Fibroblast of lung (primary cell): ENCODE measurements around the gene ATG12. TPM values are rescaled to one million over a fixed set of nuclear protein-coding genes. Genes with fewer than 3 reads are reported as not detected.
"Not testable (repeated sequence)": the region's sequence is repeated elsewhere in the genome, so short reads cannot be mapped to it uniquely, and the experiment has no call there.

ENCODE experiments used
- DNase-seq, 2 donors: peaks; one replicate each; pipeline versions ENCODE4 v3.0.0 to v3.0.0-alpha.2; 2010; ENCODE audit warnings: low read depth in 2 of 2
- H2AFZ ChIP-seq: 2 replicates; pipeline ENCODE4 v1.5.1; 2012; ENCODE audit warnings: low read length, control low read depth, inconsistent platforms
- H3K27ac ChIP-seq: 2 replicates; pipeline ENCODE4 v1.5.1; 2011; ENCODE audit warnings: low read length, control low read depth; ENCODE audit not compliant: insufficient read depth
- H3K27me3 ChIP-seq: 2 replicates; pipeline ENCODE4 v1.5.1; 2011; ENCODE audit warnings: mild to moderate bottlenecking, low read length; ENCODE audit not compliant: control insufficient read depth, insufficient read depth
- H3K36me3 ChIP-seq: 2 replicates; pipeline ENCODE4 v1.5.1; 2011; ENCODE audit warnings: low read length; ENCODE audit not compliant: control insufficient read depth, insufficient read depth
- H3K4me1 ChIP-seq: 2 replicates; pipeline ENCODE4 v1.5.1; 2011; ENCODE audit warnings: low read length; ENCODE audit not compliant: control insufficient read depth, insufficient read depth; ENCODE audit errors: extremely low read depth
- H3K4me2 ChIP-seq: 2 replicates; pipeline ENCODE4 v1.5.1; 2011; ENCODE audit warnings: low read length, control low read depth; ENCODE audit not compliant: insufficient read depth; ENCODE audit errors: extremely low read depth
- H3K4me3 ChIP-seq, 4 experiments: fragments of 200-600 bp in 1 of 4; sonication (generic) in 1 of 4; replicated peaks in 1 of 4; 2 replicates each; pipeline ENCODE4 v1.5.1; 2011 to 2016; ENCODE audit warnings: low read length in 4 of 4, low read depth in 3 of 4, mild to moderate bottlenecking in 3 of 4, control low read depth in 2 of 4, inconsistent platforms in 1 of 4, mixed read lengths in 1 of 4; ENCODE audit not compliant: insufficient read depth in 1 of 4; ENCODE audit errors: control extremely low read depth in 1 of 4
- H3K79me2 ChIP-seq: 2 replicates; pipeline ENCODE4 v1.5.1; 2012; ENCODE audit warnings: mild to moderate bottlenecking, low read length, inconsistent platforms; ENCODE audit not compliant: control insufficient read depth, insufficient read depth
- H3K9ac ChIP-seq: 2 replicates; pipeline ENCODE4 v1.5.1; 2011; ENCODE audit warnings: mild to moderate bottlenecking, low read length, control low read depth; ENCODE audit not compliant: insufficient read depth
- H3K9me3 ChIP-seq: 2 replicates; pipeline ENCODE4 v1.5.1; 2012; ENCODE audit warnings: low read depth, low read length; ENCODE audit not compliant: control insufficient read depth, insufficient read depth
- H4K20me1 ChIP-seq: 2 replicates; pipeline ENCODE4 v1.5.1; 2011; ENCODE audit warnings: low read length; ENCODE audit not compliant: control insufficient read depth, insufficient read depth; ENCODE audit errors: extremely low read depth
- EZH2 ChIP-seq: IDR thresholded peaks from 2 replicates; pipeline ENCODE4 v1.5.1; 2012; ENCODE audit warnings: low read length, control low read depth, mild to moderate bottlenecking; ENCODE audit errors: missing control alignments
- polyA plus RNA-seq, 2 donors: library from polyadenylated mRNA; depleted of rRNA in 1 of 2; stranded (reverse) in 1 of 2; unstranded in 1 of 2; fragments of >200 nt; gene quantifications; 2 replicates each; pipeline ENCODE4 v1.2.1, GENCODE V29; 2011 to 2012; ENCODE audit warnings: missing spikeins in 1 of 2
- total RNA-seq: library from RNA; depleted of rRNA; stranded (reverse); fragments of >200 nt; gene quantifications from 2 replicates; pipeline ENCODE4 v1.2.1, GENCODE V29; 2014
- TF ChIP-seq, protein P1 (sequence below), 2 donors: IDR thresholded peaks in 1 of 2; conservative IDR thresholded peaks in 1 of 2; 1 replicate in 1 of 2; 2 replicates in 1 of 2; pipeline ENCODE4 v1.5.1; 2011 to 2012; ENCODE audit warnings: low read length in 2 of 2, control low read depth in 1 of 2, inconsistent platforms in 1 of 2, low read depth in 1 of 2, mild to moderate bottlenecking in 1 of 2

The ATG12 gene
- total and polyA plus RNA-seq, 2 donors (not counting 1 experiment from before 2014, with no cell fraction given): 38.8 to 117 TPM

DNA sequence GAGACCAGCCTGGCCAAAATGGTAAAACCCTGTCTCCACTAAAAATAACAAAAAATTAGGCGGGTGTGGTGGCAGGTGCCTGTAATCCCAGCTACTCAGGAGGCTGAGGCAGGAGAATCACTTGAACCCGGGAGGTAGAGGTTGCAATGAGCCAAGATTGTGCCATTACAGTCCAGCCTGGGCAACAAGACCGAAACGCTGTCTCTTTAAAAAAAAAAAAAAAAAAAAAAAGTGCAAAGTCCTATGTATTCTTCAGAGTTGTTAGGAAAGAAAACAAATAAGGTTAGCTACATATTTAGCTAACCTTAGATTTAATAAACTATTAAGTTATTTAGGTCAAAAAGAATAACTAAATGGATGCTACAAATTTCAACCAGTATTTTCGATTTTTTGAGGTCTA lies 11.5 kb downstream of the ATG12 start:
- Histone ChIP-seq H3K36me3 (no peaks in the 10 kb centered on the region), H3K27ac (no peak overlapping the region), H4K20me1 (no peaks in the 10 kb centered on the region), H3K4me3 (no peak overlapping the region), H3K9ac (no peak overlapping the region), H3K9me3 (no peaks in the 10 kb centered on the region), H3K27me3 (no peaks in the 10 kb centered on the region), H3K4me1 (no peaks in the 10 kb centered on the region), H3K79me2 (no peaks in the 10 kb centered on the region), H3K4me2 (no peak overlapping the region), H2AFZ (no peak overlapping the region)
- no peak for DNase-seq
- TF ChIP-seq EZH2: no peak
- TF ChIP-seq, protein P1, sequence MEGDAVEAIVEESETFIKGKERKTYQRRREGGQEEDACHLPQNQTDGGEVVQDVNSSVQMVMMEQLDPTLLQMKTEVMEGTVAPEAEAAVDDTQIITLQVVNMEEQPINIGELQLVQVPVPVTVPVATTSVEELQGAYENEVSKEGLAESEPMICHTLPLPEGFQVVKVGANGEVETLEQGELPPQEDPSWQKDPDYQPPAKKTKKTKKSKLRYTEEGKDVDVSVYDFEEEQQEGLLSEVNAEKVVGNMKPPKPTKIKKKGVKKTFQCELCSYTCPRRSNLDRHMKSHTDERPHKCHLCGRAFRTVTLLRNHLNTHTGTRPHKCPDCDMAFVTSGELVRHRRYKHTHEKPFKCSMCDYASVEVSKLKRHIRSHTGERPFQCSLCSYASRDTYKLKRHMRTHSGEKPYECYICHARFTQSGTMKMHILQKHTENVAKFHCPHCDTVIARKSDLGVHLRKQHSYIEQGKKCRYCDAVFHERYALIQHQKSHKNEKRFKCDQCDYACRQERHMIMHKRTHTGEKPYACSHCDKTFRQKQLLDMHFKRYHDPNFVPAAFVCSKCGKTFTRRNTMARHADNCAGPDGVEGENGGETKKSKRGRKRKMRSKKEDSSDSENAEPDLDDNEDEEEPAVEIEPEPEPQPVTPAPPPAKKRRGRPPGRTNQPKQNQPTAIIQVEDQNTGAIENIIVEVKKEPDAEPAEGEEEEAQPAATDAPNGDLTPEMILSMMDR (conservative IDR thresholded peaks at IDR 0.05 in 1 of 2, IDR thresholded peaks at IDR 0.05 in 1 of 2; ENCODE audit: low read depth in 1 of 2, low read length in 2 of 2): no peak

DNA sequence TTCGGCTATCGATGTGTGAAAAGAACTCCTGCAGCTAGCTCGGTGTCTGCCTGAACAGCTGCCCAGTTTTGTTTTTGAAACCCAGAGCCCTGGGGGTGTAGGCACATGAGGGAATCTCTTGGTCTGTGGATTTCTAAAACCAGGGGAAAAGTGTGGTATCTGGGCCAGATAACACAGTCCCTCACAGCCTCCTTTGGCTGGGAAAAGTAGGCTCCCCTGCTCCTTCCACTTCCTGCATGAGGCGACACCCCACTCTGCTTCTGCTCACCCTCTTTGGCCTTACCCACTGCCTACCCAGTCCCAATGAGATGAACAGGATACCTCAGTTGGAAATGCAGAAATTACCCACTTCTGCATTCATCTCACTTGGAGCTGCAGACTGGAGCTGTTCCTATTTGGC lies 15.4 kb downstream of the ATG12 start:
- DNase-seq: no peak
- Histone ChIP-seq H3K27ac (no peak overlapping the region), H3K4me1 (no peaks in the 10 kb centered on the region), H3K27me3 (no peaks in the 10 kb centered on the region), H4K20me1 (no peaks in the 10 kb centered on the region), H3K9ac (no peak overlapping the region), H3K79me2 (no peaks in the 10 kb centered on the region), H3K9me3 (no peaks in the 10 kb centered on the region), H2AFZ (no peak overlapping the region), H3K4me2 (no peak overlapping the region), H3K36me3 (no peaks in the 10 kb centered on the region), H3K4me3 (no peak overlapping the region)
- TF ChIP-seq, protein P1 (conservative IDR thresholded peaks at IDR 0.05 in 1 of 2, IDR thresholded peaks at IDR 0.05 in 1 of 2; ENCODE audit: low read depth in 1 of 2, low read length in 2 of 2): no peak
- no peak for TF ChIP-seq EZH2

DNA sequence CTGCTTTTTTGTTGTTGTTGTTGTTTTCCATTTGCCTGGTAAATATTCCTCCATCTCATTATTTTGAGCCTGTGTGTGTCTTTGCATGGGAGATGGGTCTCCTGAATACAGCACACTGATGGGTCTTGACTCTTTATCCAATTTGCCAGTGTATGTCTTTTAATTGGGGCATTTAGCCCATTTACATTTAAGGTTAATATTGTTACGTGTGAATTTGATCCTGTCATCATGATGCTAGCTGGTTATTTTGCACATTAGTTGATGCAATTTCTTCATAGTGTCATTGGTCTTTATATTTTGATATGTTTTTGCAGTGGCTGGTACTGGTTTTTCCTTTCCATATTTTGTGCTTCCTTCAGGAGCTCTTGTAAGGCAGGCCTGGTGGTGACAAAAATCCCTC lies 16.4 kb downstream of the ATG12 start:
- not testable (repeated sequence) for H4K20me1 ChIP-seq, H3K9ac ChIP-seq, H3K4me2 ChIP-seq, H3K27ac ChIP-seq, DNase-seq, H3K79me2 ChIP-seq, H3K4me1 ChIP-seq, H3K36me3 ChIP-seq, H3K4me3 ChIP-seq, H2AFZ ChIP-seq, H3K9me3 ChIP-seq, H3K27me3 ChIP-seq
